ENCODE data around the gene QRFP. TPM values are rescaled to one million over a fixed set of nuclear protein-coding genes. Genes with fewer than 3 reads are reported as not detected.

Gene QRFP
- total RNA-seq, 1 experiment from 2014 or later: not detected

GRCh38 chr9:130890124-130890523 is 6.5 kb downstream of the QRFP start:
- no peaks in the 10 kb centered on the region for H3K9me3 ChIP-seq (ENCODE audit: low read length)
- no peak overlapping the region for H3K4me2 ChIP-seq (ENCODE audit: low read length)
- H3K27me3 ChIP-seq (ENCODE audit: low read length): no peaks in the 10 kb centered on the region
- no peaks in the 10 kb centered on the region for H4K20me1 ChIP-seq (ENCODE audit: low read length)
- H3K79me2 ChIP-seq (ENCODE audit: low read length): no peaks in the 10 kb centered on the region
- intact Hi-C loops (cut with micrococcal nuclease): no loop called here
- no peaks in the 10 kb centered on the region for H3K9me2 ChIP-seq (replicated peaks; ENCODE audit: low read length)
- BruUV-seq (replicated peaks): no TSS peak
- no peak overlapping the region for H3K9ac ChIP-seq (ENCODE audit: low read length)
- no peaks in the 10 kb centered on the region for H3F3A ChIP-seq (ENCODE audit: low read length, unreplicated experiment)
- ChIA-PET CTCF (interaction anchor here (0.7 kb wide), 1 partner anchor 158 kb away, joined by 5 read pairs; no protein-coding TSS in a partner anchor), POLR2A (ENCODE audit: unreplicated experiment) (no interaction called here)
- no peak overlapping the region for H3K4me3 ChIP-seq (ENCODE audit: low read length)
- TF ChIP-seq EZH2 (IDR thresholded peaks at IDR 0.05; ENCODE audit: low read length, unreplicated experiment) (no peak), CTCF (conservative IDR thresholded peaks at IDR 0.05; ENCODE audit: low read depth, low read length) (no peak), EZH2phosphoT487 (IDR thresholded peaks at IDR 0.05; ENCODE audit: borderline replicate concordance, low read length) (no peak)
- no peak for DNase-seq
- no peaks in the 10 kb centered on the region for H3K4me1 ChIP-seq (ENCODE audit: insufficient read depth, low read length)
- ATAC-seq: no peak
- no peak overlapping the region for H2AFZ ChIP-seq (ENCODE audit: low read length)
- no peak overlapping the region for H3K27ac ChIP-seq (ENCODE audit: low read length)
- H3K36me3 ChIP-seq (ENCODE audit: low read depth, low read length): no peaks in the 10 kb centered on the region

DNA sequence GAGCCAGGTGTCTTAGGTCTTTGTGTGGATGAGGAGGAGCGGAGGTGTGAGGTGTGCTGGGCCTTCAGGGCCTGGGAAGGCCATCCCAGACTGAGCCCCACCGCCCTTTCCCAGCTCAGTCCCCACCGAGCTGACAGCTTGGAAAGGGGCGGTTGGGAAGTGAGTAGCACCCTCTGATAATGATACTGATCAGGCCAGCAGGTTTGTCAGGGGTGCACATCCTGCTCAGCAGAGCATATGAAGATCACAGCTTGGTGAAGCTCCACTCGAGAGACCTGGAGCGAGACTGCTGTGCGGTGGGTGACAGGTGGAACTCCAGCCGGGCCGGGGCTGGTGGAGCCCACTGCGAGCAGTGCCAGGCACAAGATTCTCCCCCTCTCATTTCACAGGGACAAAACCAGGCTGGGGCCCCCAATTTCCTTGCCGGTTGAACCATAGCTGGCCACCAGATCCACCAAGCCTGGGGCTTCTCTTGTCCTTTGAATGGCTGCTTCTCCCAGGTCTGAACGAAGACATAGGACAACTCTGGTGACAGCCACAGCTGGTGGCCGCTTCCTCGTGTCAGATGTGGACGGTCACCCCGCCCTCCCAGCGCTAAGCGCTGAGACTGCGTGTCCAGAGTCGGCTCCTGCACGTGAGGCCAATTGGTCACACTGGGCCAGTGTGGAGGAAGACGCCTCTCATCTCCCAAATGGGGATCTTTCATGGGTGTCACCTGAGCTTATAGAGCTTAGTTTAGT is 8.3 kb downstream of the QRFP start:
- no peaks in the 10 kb centered on the region for H3K79me2 ChIP-seq (ENCODE audit: low read length)
- intact Hi-C loops (cut with micrococcal nuclease): no loop called here
- H2AFZ ChIP-seq (ENCODE audit: low read length): no peak overlapping the region
- DNase-seq: no peak
- TF ChIP-seq EZH2 (IDR thresholded peaks at IDR 0.05; ENCODE audit: low read length, unreplicated experiment): no peak
- no peak for TF ChIP-seq CTCF (conservative IDR thresholded peaks at IDR 0.05; ENCODE audit: low read depth, low read length)
- no peak for TF ChIP-seq EZH2phosphoT487 (IDR thresholded peaks at IDR 0.05; ENCODE audit: borderline replicate concordance, low read length)
- no peaks in the 10 kb centered on the region for H3K36me3 ChIP-seq (ENCODE audit: low read depth, low read length)
- no TSS peak for BruUV-seq (replicated peaks)
- no peak for ATAC-seq
- H3K27ac ChIP-seq (ENCODE audit: low read length): no peak overlapping the region
- ChIA-PET CTCF (no interaction called here), POLR2A (ENCODE audit: unreplicated experiment) (no interaction called here)
- H3K4me2 ChIP-seq (ENCODE audit: low read length): no peak overlapping the region
- H3K4me3 ChIP-seq (ENCODE audit: low read length): no peak overlapping the region
- H4K20me1 ChIP-seq (ENCODE audit: low read length): no peaks in the 10 kb centered on the region
- no peaks in the 10 kb centered on the region for H3K27me3 ChIP-seq (ENCODE audit: low read length)
- no peaks in the 10 kb centered on the region for H3K9me3 ChIP-seq (ENCODE audit: low read length)
- no peak overlapping the region for H3K9ac ChIP-seq (ENCODE audit: low read length)
- no peaks in the 10 kb centered on the region for H3F3A ChIP-seq (ENCODE audit: low read length, unreplicated experiment)
- no peaks in the 10 kb centered on the region for H3K4me1 ChIP-seq (ENCODE audit: insufficient read depth, low read length)
- no peaks in the 10 kb centered on the region for H3K9me2 ChIP-seq (replicated peaks; ENCODE audit: low read length)

DNA sequence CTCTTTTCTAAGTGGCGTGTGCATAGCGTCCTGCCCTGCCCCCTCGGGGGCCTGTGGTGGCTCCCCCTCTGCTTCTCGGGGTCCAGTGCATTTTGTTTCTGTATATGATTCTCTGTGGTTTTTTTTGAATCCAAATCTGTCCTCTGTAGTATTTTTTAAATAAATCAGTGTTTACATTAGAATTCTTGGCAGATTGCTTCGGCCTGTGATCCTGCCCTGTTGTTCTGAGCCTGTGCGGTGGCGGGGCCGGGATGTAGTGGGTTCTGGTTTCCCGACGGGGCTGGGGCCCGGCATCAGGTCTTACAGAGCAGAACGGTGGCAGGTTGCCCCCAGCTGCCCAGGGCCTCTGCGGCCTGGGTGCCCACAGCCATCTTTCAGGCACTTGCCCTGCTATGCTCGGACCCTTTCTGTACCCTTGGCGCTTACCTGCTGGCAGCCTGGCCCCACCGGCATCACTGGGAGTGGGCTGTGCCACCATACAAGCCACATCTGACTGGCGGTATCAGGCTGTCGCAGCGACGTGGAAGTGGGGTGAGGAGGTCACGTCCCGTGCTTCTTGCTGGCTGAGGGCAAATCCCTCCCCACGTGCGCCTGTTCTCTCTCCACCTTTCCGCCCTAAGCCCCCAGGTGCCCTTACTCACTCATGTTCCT is 9.0 kb downstream of the QRFP start:
- Histone ChIP-seq H3K4me1 (ENCODE audit: insufficient read depth, low read length) (no peaks in the 10 kb centered on the region; the same call in 1 of the 2 replicates), H3K27ac (ENCODE audit: low read length) (no peak overlapping the region), H3K4me3 (ENCODE audit: low read length) (no peak overlapping the region), H3K79me2 (ENCODE audit: low read length) (no peaks in the 10 kb centered on the region), H3K27me3 (ENCODE audit: low read length) (no peaks in the 10 kb centered on the region), H3K36me3 (ENCODE audit: low read depth, low read length) (no peaks in the 10 kb centered on the region), H3K9me2 (replicated peaks; ENCODE audit: low read length) (no peaks in the 10 kb centered on the region), H4K20me1 (ENCODE audit: low read length) (no peaks in the 10 kb centered on the region), H3K4me2 (ENCODE audit: low read length) (no peak overlapping the region), H3K9me3 (ENCODE audit: low read length) (no peaks in the 10 kb centered on the region), H3F3A (ENCODE audit: low read length, unreplicated experiment) (no peaks in the 10 kb centered on the region), H3K9ac (ENCODE audit: low read length) (no peak overlapping the region), H2AFZ (ENCODE audit: low read length) (no peak overlapping the region)
- ChIA-PET POLR2A (ENCODE audit: unreplicated experiment) (no interaction called here), CTCF (no interaction called here)
- ATAC-seq (no peak), DNase-seq (no peak)
- TF ChIP-seq CTCF (conservative IDR thresholded peaks at IDR 0.05; ENCODE audit: low read depth, low read length) (no peak), EZH2 (IDR thresholded peaks at IDR 0.05; ENCODE audit: low read length, unreplicated experiment) (no peak), EZH2phosphoT487 (IDR thresholded peaks at IDR 0.05; ENCODE audit: borderline replicate concordance, low read length) (no peak)
- BruUV-seq (replicated peaks): no TSS peak
- intact Hi-C loops (cut with micrococcal nuclease): no loop called here
